HEK293 (cell line): ENCODE results near the gene TK2.

Source experiments
- CTCF ChIA-PET: fragments of 350-600 bp; formaldehyde crosslinking; extraction: SDS; loops from one replicate; lab custom pipeline; 2021; ENCODE audit warnings: antibody characterized with exemption; lab: Yijun Ruan, JAX
- POLR2A ChIA-PET: fragments of 300-600 bp; formaldehyde crosslinking; extraction: SDS; loops from one replicate; lab custom pipeline; 2020; ENCODE audit warnings: antibody characterized with exemption, inconsistent platforms; lab: Yijun Ruan, JAX
- H3K27ac ChIP-seq: fragments of 200-500 bp; sonication (Bioruptor generic); 2 replicates; pipeline ENCODE4 v1.5.1; 2014; ENCODE audit warnings: low read depth, low read length, control low read depth, inconsistent platforms; ENCODE audit errors: extremely low read depth
- H3K36me3 ChIP-seq, 2 experiments: fragments of 200-500 bp in 1 of 2; sonication (Bioruptor generic) in 1 of 2; 1 replicate in 1 of 2; 2 replicates in 1 of 2; pipeline ENCODE4 v1.5.1; 2014 to 2017; ENCODE audit warnings: inconsistent platforms in 2 of 2, low read length in 2 of 2; ENCODE audit not compliant: control insufficient read depth in 2 of 2, insufficient read depth in 1 of 2
- H3K4me1 ChIP-seq: fragments of 200-500 bp; sonication (Bioruptor generic); 2 replicates; pipeline ENCODE4 v1.5.1; 2014; ENCODE audit warnings: mild to moderate bottlenecking, low read length, inconsistent platforms; ENCODE audit not compliant: control insufficient read depth, insufficient read depth
- H3K4me3 ChIP-seq: 2 replicates; pipeline ENCODE4 v1.5.1; 2011; ENCODE audit warnings: low read depth, mild to moderate bottlenecking, control low read depth, low read length, moderate library complexity
- H3K9me3 ChIP-seq: fragments of 200-500 bp; sonication (Bioruptor generic); 2 replicates; pipeline ENCODE4 v1.5.1; 2014; ENCODE audit warnings: low read depth, low read length, inconsistent platforms; ENCODE audit not compliant: control insufficient read depth, insufficient read depth
- EGR2 ChIP-seq: fragments of 450-650 bp; formaldehyde crosslinking; IDR thresholded peaks from 2 replicates; pipeline ENCODE4 v1.5.1; 2016; ENCODE audit warnings: low read depth, missing biosample characterization, missing genetic modification characterization
- GLIS1 ChIP-seq: fragments of 450-650 bp; formaldehyde crosslinking; IDR thresholded peaks from 2 replicates; pipeline ENCODE4 v1.5.1; 2016; ENCODE audit warnings: missing biosample characterization, missing genetic modification characterization
- INSM2 ChIP-seq: fragments of 450-650 bp; formaldehyde crosslinking; IDR thresholded peaks from 2 replicates; pipeline ENCODE4 v1.5.1; 2016; ENCODE audit warnings: missing biosample characterization, missing genetic modification characterization
- KLF7 ChIP-seq: fragments of 450-650 bp; formaldehyde crosslinking; IDR thresholded peaks from 2 replicates; pipeline ENCODE4 v1.5.1; 2016; ENCODE audit warnings: missing biosample characterization, missing genetic modification characterization, borderline replicate concordance
- OVOL3 ChIP-seq: fragments of 450-650 bp; formaldehyde crosslinking; IDR thresholded peaks from 2 replicates; pipeline ENCODE4 v1.5.1; 2016; ENCODE audit warnings: missing biosample characterization, missing genetic modification characterization
- SCRT1 ChIP-seq: fragments of 450-650 bp; formaldehyde crosslinking; IDR thresholded peaks from 2 replicates; pipeline ENCODE4 v1.5.1; 2016; ENCODE audit warnings: missing biosample characterization, missing genetic modification characterization, borderline replicate concordance
- SP2 ChIP-seq: fragments of 450-650 bp; formaldehyde crosslinking; IDR thresholded peaks from 2 replicates; pipeline ENCODE4 v1.5.1; 2016; ENCODE audit warnings: missing biosample characterization, missing genetic modification characterization
- ZBTB10 ChIP-seq: fragments of 450-650 bp; formaldehyde crosslinking; IDR thresholded peaks from 2 replicates; pipeline ENCODE4 v1.5.1; 2016; ENCODE audit warnings: missing biosample characterization, missing genetic modification characterization
- ZBTB26 ChIP-seq: fragments of 450-650 bp; formaldehyde crosslinking; optimal IDR thresholded peaks from 2 replicates; pipeline ENCODE3; 2016; ENCODE audit warnings: missing biosample characterization, mild to moderate bottlenecking, missing genetic modification characterization
- ZBTB8A ChIP-seq: fragments of 450-650 bp; formaldehyde crosslinking; IDR thresholded peaks from 2 replicates; pipeline ENCODE4 v1.5.1; 2016; ENCODE audit warnings: missing biosample characterization, missing genetic modification characterization
- ZFHX2 ChIP-seq: fragments of 450-650 bp; formaldehyde crosslinking; conservative IDR thresholded peaks from 2 replicates; pipeline ENCODE4 v1.5.1; 2016; ENCODE audit warnings: missing biosample characterization, missing genetic modification characterization
- ZNF175 ChIP-seq: fragments of 450-650 bp; formaldehyde crosslinking; IDR thresholded peaks from 2 replicates; pipeline ENCODE4 v1.5.1; 2016; ENCODE audit warnings: missing biosample characterization, missing genetic modification characterization
- ZNF211 ChIP-seq: fragments of 450-650 bp; formaldehyde crosslinking; IDR thresholded peaks from 2 replicates; pipeline ENCODE4 v1.5.1; 2016; ENCODE audit warnings: low read depth, missing biosample characterization, missing genetic modification characterization
- ZNF341 ChIP-seq: fragments of 450-650 bp; formaldehyde crosslinking; IDR thresholded peaks from 2 replicates; pipeline ENCODE4; 2016; ENCODE audit warnings: low read depth, missing biosample characterization, missing genetic modification characterization
- ZNF423 ChIP-seq: fragments of 450-650 bp; formaldehyde crosslinking; IDR thresholded peaks from 2 replicates; pipeline ENCODE4 v1.5.1; 2016; ENCODE audit warnings: missing biosample characterization, missing genetic modification characterization
- ZNF433 ChIP-seq: fragments of 450-650 bp; formaldehyde crosslinking; IDR thresholded peaks from 2 replicates; pipeline ENCODE4 v1.5.1; 2016; ENCODE audit warnings: missing biosample characterization, missing genetic modification characterization, low read depth
- ZNF501 ChIP-seq: fragments of 450-650 bp; formaldehyde crosslinking; IDR thresholded peaks from 2 replicates; pipeline ENCODE4 v1.5.1; 2016; ENCODE audit warnings: missing biosample characterization, missing genetic modification characterization
- ZNF621 ChIP-seq: fragments of 450-650 bp; formaldehyde crosslinking; IDR thresholded peaks from 2 replicates; pipeline ENCODE4 v1.5.1; 2017; ENCODE audit warnings: missing biosample characterization, missing genetic modification characterization
- ZNF626 ChIP-seq: fragments of 450-650 bp; sonication (Bioruptor Pico); formaldehyde crosslinking; IDR thresholded peaks from 2 replicates; pipeline ENCODE4 v1.5.1; 2018; ENCODE audit warnings: missing biosample characterization, missing genetic modification characterization, inconsistent platforms
- ZNF629 ChIP-seq: fragments of 450-650 bp; formaldehyde crosslinking; IDR thresholded peaks from 2 replicates; pipeline ENCODE4 v1.5.1; 2017; ENCODE audit warnings: missing biosample characterization, missing genetic modification characterization
- ZNF654 ChIP-seq: fragments of 450-650 bp; formaldehyde crosslinking; IDR thresholded peaks from 2 replicates; pipeline ENCODE4 v1.5.1; 2016; ENCODE audit warnings: low read depth, missing biosample characterization, missing genetic modification characterization
- ZNF677 ChIP-seq: fragments of 450-650 bp; IDR thresholded peaks from 2 replicates; pipeline ENCODE4 v1.5.0; 2018; ENCODE audit warnings: missing biosample characterization, mild to moderate bottlenecking, missing genetic modification characterization, moderate library complexity
- ZNF692 ChIP-seq: fragments of 450-650 bp; formaldehyde crosslinking; IDR thresholded peaks from 2 replicates; pipeline ENCODE4 v1.5.1; 2016; ENCODE audit warnings: missing biosample characterization, missing genetic modification characterization
- ZNF768 ChIP-seq: fragments of 450-650 bp; formaldehyde crosslinking; IDR thresholded peaks from 2 replicates; pipeline ENCODE4 v1.5.1; 2018; ENCODE audit warnings: missing biosample characterization, mild to moderate bottlenecking, missing genetic modification characterization
- ZSCAN5A ChIP-seq: fragments of 450-650 bp; formaldehyde crosslinking; IDR thresholded peaks from 2 replicates; pipeline ENCODE4 v1.5.1; 2016; ENCODE audit warnings: missing biosample characterization, missing genetic modification characterization
- ZXDB ChIP-seq: fragments of 450-650 bp; formaldehyde crosslinking; IDR thresholded peaks from 2 replicates; pipeline ENCODE4 v1.5.1; 2016; ENCODE audit warnings: missing biosample characterization, missing genetic modification characterization

The TK2 gene

GRCh38 chr16:66552286-66553177 lies 2.6 kb upstream of the TK2 start, which contains the start of gene CKLF:
Gene CKLF (plus strand): TSS chr16:66552576. CDS start chr16:66552716, 140 bp downstream.
- Histone ChIP-seq H3K9me3 (no peaks in the 10 kb centered on the region), H3K4me1 (no peaks in the 10 kb centered on the region), H3K27ac (peak within 1 kb of the TSS; percentile 64; the same call in 1 of the 2 replicates), H3K36me3 (peaks cover 0 to 13% of the 10 kb centered on the region in 2 experiments; a peak in 1 of 3 replicates), H3K4me3 (peak within 1 kb of the TSS; percentile 55)
- ChIA-PET POLR2A (interaction anchor here (1.0 to 1.4 kb wide), 6 partner anchors 9 to 41 kb away, joined by 3 to 7 read pairs (median 4); no protein-coding TSS in a partner anchor), CTCF (interaction anchor here (0.8 to 2.6 kb wide), 7 partner anchors 11 to 278 kb away, joined by 3 to 8 read pairs (median 3); partner anchors contain the start of gene NAE1)
- TF ChIP-seq ZBTB10 (tag by site-specific recombination), result no peak
- TF ChIP-seq ZBTB8A, result peak; percentile 91
- no peak for TF ChIP-seq ZNF626 (tag by site-specific recombination)
- TF ChIP-seq OVOL3 (tag by site-specific recombination), result peak; percentile 45; the same call in 1 of the 2 replicates
- peak; percentile 58 for TF ChIP-seq GLIS1 (tag by site-specific recombination)
- peak; percentile 83 for TF ChIP-seq ZFHX2
- TF ChIP-seq SP2 (tag by site-specific recombination), result peak; percentile 85
- TF ChIP-seq EGR2 (tag by site-specific recombination), result peak; percentile 80
- TF ChIP-seq ZNF501 (tag by site-specific recombination), result 0 out of 2 replicates have a peak, but pooled peaks have one; percentile 54
- no peak for TF ChIP-seq ZNF433 (tag by site-specific recombination)
- TF ChIP-seq ZNF621 (tag by site-specific recombination), result no peak
- TF ChIP-seq INSM2 (tag by site-specific recombination), result no peak
- no peak for TF ChIP-seq ZNF654 (tag by site-specific recombination)
- TF ChIP-seq ZNF692, result peak; percentile 81; the same call in 1 of the 2 replicates
- TF ChIP-seq SCRT1, result 0 out of 2 replicates have a peak, but pooled peaks have one; percentile 46
- TF ChIP-seq ZNF768 (tag by site-specific recombination), result no peak
- no peak for TF ChIP-seq ZNF211
- peak; percentile 85 for TF ChIP-seq ZXDB (tag by site-specific recombination)
- TF ChIP-seq ZSCAN5A (tag by site-specific recombination), result peak; percentile 68; the same call in 1 of the 2 replicates
- TF ChIP-seq ZNF423, result no peak
- peak; percentile 75; the same call in 1 of the 2 replicates for TF ChIP-seq KLF7 (tag by site-specific recombination)
- peak; percentile 77 for TF ChIP-seq ZBTB26
- TF ChIP-seq ZNF629, result 0 out of 2 replicates have a peak, but pooled peaks have one; percentile 21
- no peak for TF ChIP-seq ZNF175 (tag by site-specific recombination)
- TF ChIP-seq ZNF677 (tag by site-specific recombination), result no peak
- TF ChIP-seq ZNF341 (tag by site-specific recombination), result peak; percentile 98
